ENCODE results near the gene KLK14. TPM values are rescaled to one million over a fixed set of nuclear protein-coding genes. Genes with fewer than 3 reads are reported as not detected.

Gene KLK14
- total RNA-seq, 2 donors from 2014 or later: 4.2 to 5.3 TPM

GRCh38 chr19:51096473-51097165, 13.9 kb upstream of the KLK14 start:
- no peak for TF ChIP-seq POLR2AphosphoS5 (IDR thresholded peaks at IDR 0.05)
- TF ChIP-seq CTCF (IDR thresholded peaks at IDR 0.05): peak in 2 of 4 experiments; percentile 43
- Histone ChIP-seq H3K4me3 (no peak overlapping the region), H3K36me3 (no peaks in the 10 kb centered on the region), H3K27me3 (replicated peaks; ENCODE audit: insufficient read depth) (no peaks in the 10 kb centered on the region), H3K4me1 (replicated peaks) (peaks cover 7% of the 10 kb centered on the region), H3K27ac (no peak overlapping the region), H3K9me3 (no peaks in the 10 kb centered on the region)
- DNase-seq (ENCODE audit: low spot score): no peak
- intact Hi-C loops (cut with DNase I): no loop called here
- 82% methylated on average over 6 of the region's 6 CpGs for WGBS

- intact Hi-C loops (cut with DNase I): no loop called here
- 24% methylated on average over 15 of the region's 15 CpGs for WGBS
These were observed 12.1 kb upstream of the KLK14 start for GRCh38 chr19:51094696-51095279.

GRCh38 chr19:51093510-51094345, 11.0 kb upstream of the KLK14 start:
- WGBS: 65% methylated on average over 22 of the region's 22 CpGs
- Histone ChIP-seq H3K4me3 (no peak overlapping the region), H3K4me1 (replicated peaks) (peaks cover 7% of the 10 kb centered on the region), H3K27me3 (replicated peaks; ENCODE audit: insufficient read depth) (no peaks in the 10 kb centered on the region), H3K9me3 (no peaks in the 10 kb centered on the region), H3K36me3 (no peaks in the 10 kb centered on the region), H3K27ac (peak overlapping the region; percentile 62 to 64)
- intact Hi-C loops (cut with DNase I): no loop called here
- no peak for TF ChIP-seq CTCF (IDR thresholded peaks at IDR 0.05)
- no peak for TF ChIP-seq POLR2A (IDR thresholded peaks at IDR 0.05)
- no peak for TF ChIP-seq POLR2AphosphoS5 (IDR thresholded peaks at IDR 0.05)
- DNase-seq (ENCODE audit: low spot score): no peak

More at GRCh38 chr19:51094696-51095279, 12.1 kb upstream of the KLK14 start:
- Histone ChIP-seq H3K4me1 (replicated peaks) (peaks cover 7% of the 10 kb centered on the region), H3K27ac (no peak overlapping the region), H3K36me3 (no peaks in the 10 kb centered on the region), H3K4me3 (no peak overlapping the region), H3K27me3 (replicated peaks; ENCODE audit: insufficient read depth) (no peaks in the 10 kb centered on the region), H3K9me3 (no peaks in the 10 kb centered on the region)
- TF ChIP-seq CTCF (IDR thresholded peaks at IDR 0.05) (peak; percentile 63 to 85 (median 80)), POLR2A (IDR thresholded peaks at IDR 0.05) (no peak)
- no peak for DNase-seq (ENCODE audit: low spot score)

- Histone ChIP-seq H3K4me3 (no peak overlapping the region), H3K27me3 (replicated peaks; ENCODE audit: insufficient read depth) (no peaks in the 10 kb centered on the region), H3K4me1 (replicated peaks) (peaks cover 7% of the 10 kb centered on the region), H3K36me3 (no peaks in the 10 kb centered on the region), H3K27ac (peak overlapping the region; percentile 62 to 64), H3K9me3 (no peaks in the 10 kb centered on the region)
- 45% methylated on average over 8 of the region's 8 CpGs for WGBS
- no peak for TF ChIP-seq POLR2AphosphoS5 (IDR thresholded peaks at IDR 0.05)
- no peak for TF ChIP-seq CTCF (IDR thresholded peaks at IDR 0.05)
- no peak for TF ChIP-seq POLR2A (IDR thresholded peaks at IDR 0.05)
- DNase-seq (ENCODE audit: low spot score): no peak
- intact Hi-C loops (cut with DNase I): no loop called here
These were observed 10.4 kb upstream of the KLK14 start for GRCh38 chr19:51093101-51093500.
